GM10847 (cell line): Measurements from ENCODE around the gene ABHD17B.

Source experiments
- POLR2A ChIP-seq: IDR thresholded peaks from 2 replicates; pipeline ENCODE4 v1.6.1; 2011; ENCODE audit not compliant: insufficient read length; ENCODE audit errors: extremely low read depth

Gene ABHD17B

GRCh38 chr9:71911061-71911907 is at the start of gene ABHD17B, which contains the start of gene C9orf85:
Gene ABHD17B, minus strand, starts transcription at chr9:71911193. Its CDS starts 36,113 bp downstream, at chr9:71875080.
Gene C9orf85, plus strand, starts transcription at chr9:71911639. Its CDS starts 96 bp downstream, at chr9:71911735.
- peak; percentile 98 for TF ChIP-seq POLR2A

GRCh38 chr9:71955300-71955915 is 44.4 kb upstream of the ABHD17B start:
- no peak for TF ChIP-seq POLR2A

- TF ChIP-seq POLR2A = no peak
These were observed 33.9 kb upstream of the ABHD17B start for GRCh38 chr9:71944754-71945375.

DNA sequence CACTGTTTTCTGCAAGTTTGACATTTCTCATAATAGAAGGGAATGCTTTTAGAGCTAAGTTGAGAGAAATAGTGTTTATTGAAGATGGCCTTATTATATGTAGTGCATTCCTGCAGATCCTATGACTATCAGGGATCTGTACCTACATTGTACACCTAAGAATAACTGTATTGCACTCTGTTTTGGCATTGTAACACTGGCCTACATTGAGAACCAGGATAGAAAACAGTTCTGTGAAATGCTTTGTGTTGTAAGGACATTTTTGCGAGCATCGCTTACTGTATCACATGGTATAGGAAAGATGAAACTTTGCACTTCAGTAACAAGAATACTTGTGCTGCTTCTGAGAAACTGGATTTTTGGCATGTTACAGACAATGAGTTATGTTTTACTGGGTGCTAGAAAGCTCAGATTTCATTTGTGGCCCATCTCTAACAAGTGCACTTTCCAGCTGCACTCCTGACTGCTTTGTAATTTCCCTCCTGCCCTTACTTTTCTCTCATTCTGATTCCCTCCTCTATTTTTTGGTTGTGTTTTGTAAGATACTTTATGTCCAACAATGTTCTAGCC is 31.1 kb upstream of the ABHD17B start:
- TF ChIP-seq POLR2A = no peak

DNA sequence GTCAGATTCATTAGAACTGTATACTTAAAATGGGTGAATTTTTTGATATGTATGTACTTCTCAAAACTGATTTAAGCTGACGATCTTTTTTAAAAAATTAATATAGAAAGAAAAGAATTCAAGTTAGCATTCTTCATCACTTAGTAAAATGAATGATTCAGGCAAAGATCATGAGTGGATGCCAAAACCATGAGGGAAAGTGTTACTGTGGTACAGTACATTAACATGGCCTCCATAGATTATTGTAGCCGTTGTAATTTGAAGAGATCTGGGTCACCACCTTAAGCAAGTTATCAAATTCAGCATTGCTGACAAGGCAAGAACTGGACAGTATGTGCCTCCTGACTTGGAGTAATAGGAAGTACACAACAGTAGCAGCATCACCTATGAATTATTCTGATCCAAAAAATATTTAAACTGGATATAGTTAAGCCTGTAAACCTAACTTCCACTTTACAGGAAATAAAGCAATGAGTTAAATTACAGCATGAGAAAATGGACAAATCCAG is 30.1 kb upstream of the ABHD17B start:
- TF ChIP-seq POLR2A = no peak

DNA sequence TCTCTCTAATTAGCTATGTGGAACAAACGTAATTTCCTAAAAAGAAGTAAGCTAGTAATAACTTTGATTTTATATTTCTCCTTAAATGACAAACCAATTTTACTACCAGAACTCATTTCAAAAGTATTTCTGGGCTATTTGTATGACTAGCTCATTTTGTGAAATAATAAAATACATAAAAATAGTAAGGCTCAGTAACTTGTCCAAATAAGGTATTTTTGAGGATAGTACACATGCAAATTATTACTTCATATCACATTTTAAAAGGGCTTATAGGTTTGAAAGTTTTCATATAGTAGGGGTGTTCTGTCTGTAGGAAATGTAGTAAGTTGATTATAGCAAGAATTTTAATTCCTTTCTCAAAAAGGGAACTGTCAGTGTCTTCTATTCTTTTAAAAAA is 26.9 kb upstream of the ABHD17B start:
- no peak for TF ChIP-seq POLR2A

DNA sequence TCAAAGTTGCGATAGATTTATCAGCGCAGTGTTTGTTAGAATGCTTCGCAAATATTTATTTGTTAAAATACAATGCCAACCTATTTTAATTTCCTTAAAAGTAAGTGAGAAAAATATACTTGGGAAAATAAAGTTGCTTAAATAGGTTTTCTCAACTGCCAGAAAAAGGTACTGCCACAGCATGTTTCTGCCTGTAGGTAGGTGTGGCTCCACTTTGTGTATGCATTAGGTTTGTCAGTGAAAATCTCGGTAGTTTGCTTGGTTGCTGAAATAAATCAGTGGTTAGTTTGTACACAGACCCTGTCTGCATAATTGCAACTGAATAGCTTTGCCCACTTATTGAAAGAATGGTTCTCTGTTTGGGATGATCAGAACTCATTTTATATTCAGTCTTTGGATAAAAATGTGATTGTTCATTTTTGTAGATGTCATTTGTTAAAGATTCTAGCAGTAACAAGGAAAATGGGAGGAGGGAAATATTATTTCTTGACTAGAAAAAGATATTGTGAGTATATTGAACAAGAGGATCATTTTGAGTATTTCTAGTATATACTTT is 26.2 kb upstream of the ABHD17B start:
- no peak for TF ChIP-seq POLR2A

GRCh38 chr9:71936066-71936465 is 25.1 kb upstream of the ABHD17B start:
- no peak for TF ChIP-seq POLR2A

DNA sequence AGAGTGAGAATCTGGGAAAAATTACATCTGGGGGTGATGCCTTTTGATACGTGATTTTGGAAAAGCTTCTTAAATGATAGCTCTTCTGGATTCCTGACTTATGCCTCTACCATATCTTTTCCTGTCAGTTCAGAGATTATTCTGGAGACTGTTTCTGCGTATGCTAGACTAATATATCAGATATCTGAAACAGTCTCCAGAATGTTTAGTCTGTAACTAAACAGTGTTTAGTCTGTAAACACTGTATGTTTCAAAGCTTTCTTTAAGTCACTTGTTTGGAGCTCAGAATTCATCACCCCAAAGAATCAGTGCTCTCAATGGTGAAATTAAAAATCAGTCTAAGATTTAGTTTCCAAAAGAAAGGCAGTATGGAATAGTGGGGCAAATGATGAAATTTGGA is 20.2 kb upstream of the ABHD17B start:
- TF ChIP-seq POLR2A = no peak

DNA sequence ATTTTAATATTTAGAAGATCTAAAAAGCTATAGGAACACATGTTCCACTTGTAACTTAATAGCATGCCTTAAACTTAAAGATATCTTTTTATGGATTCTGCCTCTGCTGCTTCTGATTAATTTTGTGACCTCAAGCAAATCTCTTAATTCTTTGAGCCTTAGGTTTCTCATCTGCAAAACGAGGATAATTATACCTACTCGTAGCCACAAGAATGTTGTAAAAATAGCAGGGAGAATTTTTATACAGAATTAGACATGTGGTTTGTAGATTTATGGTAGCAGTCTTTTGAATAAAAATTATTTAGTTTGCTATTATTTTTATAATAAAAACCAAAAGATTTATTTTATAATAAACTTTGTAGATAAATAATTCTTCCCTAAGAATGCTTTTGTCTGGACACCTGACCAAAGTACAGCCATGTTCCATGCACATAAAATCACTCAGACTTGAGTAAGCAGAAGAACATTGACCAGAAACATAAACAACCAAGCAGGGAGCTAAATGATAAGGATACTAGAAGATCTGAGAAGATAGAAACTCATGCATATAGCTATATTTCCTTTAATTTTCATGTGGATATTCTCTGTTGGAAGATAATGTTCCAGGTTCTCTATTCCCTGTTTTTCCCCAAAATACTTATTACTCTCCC is 18.9 kb upstream of the ABHD17B start:
- TF ChIP-seq POLR2A = no peak

DNA sequence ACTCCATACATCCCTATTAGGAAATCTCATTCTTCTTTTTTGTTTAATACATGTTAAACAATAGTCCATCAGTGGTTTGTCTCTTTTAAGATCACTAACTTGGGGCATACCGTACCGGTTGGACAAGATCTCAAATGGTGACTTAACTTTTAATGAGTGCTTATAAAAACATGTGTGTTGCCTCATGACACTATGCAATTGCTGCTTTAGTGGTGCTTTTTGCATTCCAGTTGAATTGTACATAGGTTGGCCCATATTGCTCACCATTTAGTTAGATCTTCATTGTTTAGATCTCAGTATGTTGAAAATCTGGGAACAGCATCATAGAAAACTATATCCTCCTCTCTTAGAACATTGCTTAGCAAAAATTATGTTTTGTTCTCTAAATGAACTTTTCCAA is 18.2 kb upstream of the ABHD17B start:
- TF ChIP-seq POLR2A = no peak

DNA sequence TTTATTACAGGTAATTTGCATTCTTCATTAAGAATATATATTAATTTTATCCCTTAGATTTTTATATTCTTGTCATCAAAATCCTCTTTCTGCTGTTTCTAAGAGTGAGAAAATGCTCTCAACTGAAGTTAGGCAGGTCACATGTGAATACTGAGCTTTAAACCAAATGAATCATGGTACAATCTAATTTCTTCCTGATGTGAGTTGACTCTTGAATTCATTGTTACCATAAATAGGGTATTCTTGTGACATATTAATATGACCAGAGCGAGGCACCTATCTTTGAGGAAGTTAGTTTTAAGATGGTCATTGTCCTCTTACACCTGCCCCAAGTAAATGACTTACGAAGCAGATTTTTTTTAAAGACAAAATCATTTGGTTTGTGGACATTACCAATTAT is 17.8 kb upstream of the ABHD17B start:
- no peak for TF ChIP-seq POLR2A

- no peak for TF ChIP-seq POLR2A
These were observed 17.4 kb upstream of the ABHD17B start for GRCh38 chr9:71928376-71928775.

DNA sequence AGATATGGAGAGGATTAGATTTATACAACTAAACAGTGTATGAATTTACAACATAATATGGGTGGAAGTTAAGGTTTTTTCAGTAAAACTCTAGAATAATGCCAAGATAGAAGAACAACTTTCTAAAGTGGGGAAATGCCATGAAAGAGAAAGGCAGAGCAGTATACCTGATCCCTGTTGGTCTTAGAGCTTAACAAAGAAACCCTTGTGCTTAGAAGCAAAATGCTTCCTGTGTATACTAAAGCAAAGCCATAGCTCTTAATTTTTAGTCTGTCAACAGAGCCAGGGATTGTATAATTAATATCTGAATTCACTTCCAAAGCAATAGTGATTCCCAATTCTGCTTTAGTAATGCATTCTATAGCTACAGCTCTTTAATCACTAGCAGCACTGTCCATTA is 14.8 kb upstream of the ABHD17B start:
- no peak for TF ChIP-seq POLR2A

DNA sequence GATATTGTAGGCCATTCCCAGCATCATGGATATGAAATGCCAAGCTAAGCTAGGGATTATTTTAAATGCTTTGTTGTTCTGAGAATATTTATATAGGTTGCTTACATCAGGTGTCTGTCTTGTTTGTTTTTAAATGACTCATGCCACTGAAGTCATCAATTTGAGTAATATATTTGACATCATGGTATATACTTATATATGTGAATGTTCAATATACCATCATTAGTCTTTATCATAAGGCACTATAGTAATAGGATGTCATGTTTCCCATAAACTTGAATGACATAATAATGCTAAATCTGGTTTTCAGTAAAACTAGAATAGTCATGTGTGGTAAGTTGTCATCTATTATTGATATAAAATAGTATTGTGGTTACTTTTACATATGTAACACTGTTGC is 13.6 kb upstream of the ABHD17B start:
- TF ChIP-seq POLR2A = no peak

- TF ChIP-seq POLR2A = no peak
These were observed 10.3 kb upstream of the ABHD17B start for GRCh38 chr9:71921190-71921814.
